Mesendoderm (in vitro differentiated cells): ENCODE measurements around the gene AGAP1.

Experiments
- DNase-seq: peaks from one replicate; pipeline ENCODE4 v3.0.0; 2013
- H2AK5ac ChIP-seq: 2 replicates; pipeline ENCODE4 v1.6.1; 2013; ENCODE audit warnings: low read length, inconsistent platforms
- H2BK120ac ChIP-seq: 2 replicates; pipeline ENCODE4 v1.6.1; 2013; ENCODE audit warnings: low read depth, mild to moderate bottlenecking, low read length, moderate library complexity, mixed read lengths
- H2BK15ac ChIP-seq: replicated peaks from 2 replicates; pipeline ENCODE4 v1.6.1; 2013; ENCODE audit warnings: low read depth, mild to moderate bottlenecking, moderate library complexity
- H2BK5ac ChIP-seq: 2 replicates; pipeline ENCODE4 v1.6.1; 2013; ENCODE audit warnings: low read length, inconsistent platforms
- H3K18ac ChIP-seq: 2 replicates; pipeline ENCODE4 v1.6.1; 2013; ENCODE audit warnings: mild to moderate bottlenecking, low read length, mixed read lengths
- H3K23ac ChIP-seq: one replicate; pipeline ENCODE4 v1.6.1; 2013; ENCODE audit warnings: low read length
- H3K27ac ChIP-seq: 2 replicates; pipeline ENCODE4 v1.5.1; 2013; ENCODE audit warnings: low read depth, mild to moderate bottlenecking, inconsistent platforms, low read length, moderate library complexity
- H3K27me3 ChIP-seq: 2 replicates; pipeline ENCODE4 v1.6.1; 2013; ENCODE audit warnings: low read length, control low read depth, mild to moderate bottlenecking, inconsistent platforms; ENCODE audit not compliant: insufficient read depth, poor library complexity
- H3K36me3 ChIP-seq: 2 replicates; pipeline ENCODE4 v1.6.1; 2013; ENCODE audit warnings: low read length, inconsistent platforms; ENCODE audit not compliant: control insufficient read depth, insufficient read depth
- H3K4ac ChIP-seq: one replicate; pipeline ENCODE4 v1.6.1; 2013; ENCODE audit warnings: low read depth, mild to moderate bottlenecking, low read length, moderate library complexity
- H3K4me1 ChIP-seq: 2 replicates; pipeline ENCODE4 v1.6.1; 2013; ENCODE audit warnings: low read depth, low read length, inconsistent platforms; ENCODE audit not compliant: control insufficient read depth
- H3K4me2 ChIP-seq: 2 replicates; pipeline ENCODE4 v1.6.1; 2013; ENCODE audit warnings: low read length
- H3K4me3 ChIP-seq: 2 replicates; pipeline ENCODE4 v1.5.1; 2013; ENCODE audit warnings: mild to moderate bottlenecking, low read length
- H3K56ac ChIP-seq: one replicate; pipeline ENCODE4 v1.6.1; 2013; ENCODE audit warnings: low read length
- H3K79me1 ChIP-seq: 2 replicates; pipeline ENCODE4 v1.6.1; 2013; ENCODE audit warnings: low read length, inconsistent platforms
- H3K79me2 ChIP-seq: 2 replicates; pipeline ENCODE4 v1.6.1; 2013; ENCODE audit warnings: mild to moderate bottlenecking, low read length; ENCODE audit not compliant: control insufficient read depth, insufficient read depth
- H3K9ac ChIP-seq: 2 replicates; pipeline ENCODE4 v1.6.1; 2013; ENCODE audit warnings: low read length, inconsistent platforms
- H4K5ac ChIP-seq: one replicate; pipeline ENCODE4 v1.6.1; 2013; ENCODE audit warnings: low read length
- H4K8ac ChIP-seq: one replicate; pipeline ENCODE4 v1.6.1; 2013; ENCODE audit warnings: low read depth, mild to moderate bottlenecking, control low read depth, low read length, moderate library complexity
- WGBS: extraction: QIAGEN DNeasy Blood & Tissue Kit; methylation state at CpG from one replicate; pipeline ENCODE4 v1.1.7; 2013; ENCODE audit warnings: low lambda C conversion rate, missing lambda C conversion rate; ENCODE audit not compliant: insufficient coverage; ENCODE audit errors: extremely low coverage; 5-methylcytosine and 5-hydroxymethylcytosine counted together

Gene AGAP1

DNA sequence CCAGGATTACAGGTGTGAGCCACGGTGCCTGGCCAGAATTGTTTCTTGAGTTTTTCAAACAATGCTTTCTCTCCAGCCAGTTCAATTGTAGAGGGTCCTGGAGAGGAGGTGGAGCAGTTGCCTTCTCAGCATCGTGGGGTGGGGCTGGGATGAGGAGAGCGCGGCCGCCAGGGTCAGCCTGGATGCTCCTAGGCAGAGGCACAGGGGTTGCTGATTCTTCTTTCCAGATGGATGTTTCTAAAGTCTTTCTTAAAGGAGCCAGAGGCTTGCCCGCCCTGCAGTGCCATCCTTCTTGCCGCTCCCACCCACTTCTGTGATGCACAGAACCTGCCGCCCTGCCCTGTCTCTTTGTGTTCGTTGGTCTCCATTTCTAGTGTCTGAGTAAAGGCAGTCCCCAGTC lies 61.1 kb downstream of the AGAP1 start:
- Histone ChIP-seq H4K8ac (no peak overlapping the region), H3K36me3 (no peaks in the 10 kb centered on the region), H4K5ac (no peak overlapping the region), H3K4me1 (no peaks in the 10 kb centered on the region), H3K79me1 (peaks cover 37% of the 10 kb centered on the region), H3K27me3 (no peaks in the 10 kb centered on the region), H3K4me3 (no peak overlapping the region), H2AK5ac (no peak overlapping the region), H3K27ac (no peak overlapping the region), H3K9ac (no peak overlapping the region), H3K18ac (no peak overlapping the region), H2BK5ac (no peak overlapping the region), H2BK120ac (no peak overlapping the region), H3K4me2 (no peak overlapping the region), H3K56ac (no peak overlapping the region), H3K23ac (no peak overlapping the region), H2BK15ac (no peak overlapping the region), H3K4ac (no peak overlapping the region), H3K79me2 (peaks cover 55% of the 10 kb centered on the region)
- WGBS: no CpG with 5 or more reads among the region's 9 CpGs
- no peak for DNase-seq

DNA sequence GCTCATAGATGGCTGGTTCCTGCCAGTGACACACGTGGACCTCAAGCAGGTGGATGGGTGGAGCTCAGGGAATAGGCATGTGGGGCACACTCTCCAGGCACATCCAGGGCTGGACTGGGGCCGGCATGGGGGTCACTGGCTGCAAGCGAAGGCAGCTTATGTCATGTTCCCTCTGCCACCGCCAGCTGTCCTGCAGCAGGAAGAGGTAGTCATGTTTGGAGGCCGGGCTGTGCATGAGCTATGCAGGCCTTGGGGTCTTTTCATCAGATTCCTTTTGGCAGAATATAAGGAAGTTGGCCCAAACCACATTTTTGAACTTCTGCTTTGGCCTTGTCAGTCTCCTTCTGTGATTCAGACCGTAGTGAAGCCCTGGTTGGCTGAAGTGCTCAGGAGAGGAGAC lies 61.5 kb downstream of the AGAP1 start:
- Histone ChIP-seq H4K5ac (no peak overlapping the region), H3K56ac (no peak overlapping the region), H2AK5ac (no peak overlapping the region), H3K4me1 (no peaks in the 10 kb centered on the region), H4K8ac (no peak overlapping the region), H3K36me3 (no peaks in the 10 kb centered on the region), H3K4me3 (no peak overlapping the region), H3K9ac (no peak overlapping the region), H3K23ac (no peak overlapping the region), H2BK15ac (no peak overlapping the region), H2BK5ac (no peak overlapping the region), H3K79me1 (peaks cover 36% of the 10 kb centered on the region), H3K4ac (no peak overlapping the region), H3K27ac (no peak overlapping the region), H2BK120ac (no peak overlapping the region), H3K4me2 (no peak overlapping the region), H3K79me2 (peaks cover 54% of the 10 kb centered on the region), H3K18ac (no peak overlapping the region), H3K27me3 (no peaks in the 10 kb centered on the region)
- DNase-seq: no peak
- no CpG with 5 or more reads among the region's 6 CpGs for WGBS

DNA sequence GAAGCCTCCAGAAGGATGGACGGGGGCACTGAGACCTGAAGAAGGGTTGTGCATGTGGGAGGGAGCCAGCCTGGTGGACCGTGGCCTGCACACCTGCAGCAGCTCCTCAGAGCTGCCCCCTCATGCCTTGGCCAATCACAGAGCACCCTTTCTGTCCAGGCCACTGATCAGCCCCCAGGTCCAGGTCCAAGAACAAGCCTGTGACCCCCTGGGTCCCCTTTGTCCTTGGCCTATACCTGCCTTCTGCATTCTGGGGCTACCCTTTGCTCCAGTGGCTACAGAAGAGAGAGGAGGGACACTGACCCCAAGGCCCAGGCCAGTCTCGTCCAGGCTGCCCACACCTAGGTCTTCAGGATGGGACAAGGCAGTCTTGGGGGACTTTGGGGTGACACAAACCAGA lies 62.2 kb downstream of the AGAP1 start:
- Histone ChIP-seq H3K27me3 (no peaks in the 10 kb centered on the region), H3K27ac (no peak overlapping the region), H3K18ac (no peak overlapping the region), H3K23ac (no peak overlapping the region), H3K9ac (no peak overlapping the region), H3K79me1 (peaks cover 41% of the 10 kb centered on the region), H4K5ac (no peak overlapping the region), H3K56ac (no peak overlapping the region), H3K36me3 (no peaks in the 10 kb centered on the region), H2BK120ac (no peak overlapping the region), H2AK5ac (no peak overlapping the region), H2BK5ac (no peak overlapping the region), H3K4me1 (no peaks in the 10 kb centered on the region), H4K8ac (no peak overlapping the region), H3K4ac (no peak overlapping the region), H3K4me2 (no peak overlapping the region), H3K4me3 (no peak overlapping the region), H2BK15ac (no peak overlapping the region), H3K79me2 (peaks cover 59% of the 10 kb centered on the region)
- no CpG with 5 or more reads among the region's 3 CpGs for WGBS
- no peak for DNase-seq

DNA sequence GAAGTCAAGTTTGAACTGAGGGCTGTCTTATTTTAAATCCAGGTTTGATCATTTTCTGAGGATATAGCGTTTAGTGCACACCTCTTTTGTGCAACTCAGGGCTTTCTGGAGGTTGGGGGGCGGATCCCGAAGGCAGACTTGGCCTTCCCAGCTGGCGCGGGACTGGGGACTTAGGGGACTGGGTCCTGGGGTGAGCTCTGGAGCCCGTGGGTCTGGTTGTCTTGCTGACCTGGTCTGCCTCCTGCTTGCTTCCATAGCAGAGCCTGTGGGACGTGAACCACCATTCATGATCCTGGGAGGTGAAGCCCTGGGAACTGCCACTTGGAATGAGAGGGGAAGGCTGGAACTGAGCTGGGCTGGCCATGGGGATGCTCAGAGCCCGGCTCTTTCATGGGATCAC lies 63.1 kb downstream of the AGAP1 start:
- Histone ChIP-seq H3K23ac (no peak overlapping the region), H3K4ac (no peak overlapping the region), H2AK5ac (no peak overlapping the region), H3K36me3 (no peaks in the 10 kb centered on the region), H3K4me1 (no peaks in the 10 kb centered on the region), H3K9ac (no peak overlapping the region), H3K4me2 (no peak overlapping the region), H3K79me1 (peaks cover 41% of the 10 kb centered on the region), H2BK5ac (no peak overlapping the region), H3K18ac (no peak overlapping the region), H2BK120ac (no peak overlapping the region), H2BK15ac (no peak overlapping the region), H3K27me3 (no peaks in the 10 kb centered on the region), H3K56ac (no peak overlapping the region), H4K8ac (no peak overlapping the region), H3K79me2 (peaks cover 62% of the 10 kb centered on the region), H3K27ac (no peak overlapping the region), H3K4me3 (no peak overlapping the region), H4K5ac (no peak overlapping the region)
- WGBS: no CpG with 5 or more reads among the region's 8 CpGs
- no peak for DNase-seq

- no CpG with 5 or more reads among the region's 9 CpGs for WGBS
- H3K9ac ChIP-seq: no peak overlapping the region
- no peak overlapping the region for H2BK5ac ChIP-seq
- H4K5ac ChIP-seq: no peak overlapping the region
- H3K4me2 ChIP-seq: no peak overlapping the region
- H3K23ac ChIP-seq: no peak overlapping the region
- H2BK120ac ChIP-seq: no peak overlapping the region
- H3K79me2 ChIP-seq: peaks cover 56% of the 10 kb centered on the region
- no peak overlapping the region for H3K18ac ChIP-seq
- no peak overlapping the region for H3K27ac ChIP-seq
- no peak overlapping the region for H3K4ac ChIP-seq
- H2AK5ac ChIP-seq: no peak overlapping the region
- H3K4me1 ChIP-seq: no peaks in the 10 kb centered on the region
- peaks cover 34% of the 10 kb centered on the region for H3K79me1 ChIP-seq
- no peak overlapping the region for H4K8ac ChIP-seq
- no peaks in the 10 kb centered on the region for H3K27me3 ChIP-seq
- no peak for DNase-seq
- no peak overlapping the region for H2BK15ac ChIP-seq
- no peaks in the 10 kb centered on the region for H3K36me3 ChIP-seq
- no peak overlapping the region for H3K4me3 ChIP-seq
- H3K56ac ChIP-seq: no peak overlapping the region
Measured at GRCh38 chr2:235557903-235558302, 64.1 kb downstream of the AGAP1 start.

DNA sequence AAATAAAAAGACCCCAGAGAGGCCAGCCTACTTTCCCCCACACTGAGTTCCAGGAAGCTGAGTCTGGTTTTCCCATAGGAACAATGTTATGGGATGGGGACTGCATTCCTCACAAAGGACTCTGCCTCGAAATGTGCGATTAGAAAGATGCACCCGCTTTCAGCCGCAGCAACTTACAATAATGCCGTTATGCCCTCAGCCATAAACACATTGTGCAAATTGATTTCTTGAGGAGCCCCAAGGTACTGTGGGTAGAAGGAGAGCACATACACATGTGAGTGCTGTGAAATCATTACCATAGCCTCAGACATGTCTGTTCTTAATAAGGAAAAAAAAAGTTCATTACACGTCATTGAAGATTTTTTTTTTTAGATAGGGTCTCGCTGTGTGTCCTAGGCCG lies 64.7 kb downstream of the AGAP1 start:
- no peak overlapping the region for H2BK15ac ChIP-seq
- no peak overlapping the region for H3K56ac ChIP-seq
- no peak overlapping the region for H3K4ac ChIP-seq
- H3K9ac ChIP-seq: no peak overlapping the region
- no peak overlapping the region for H3K23ac ChIP-seq
- H3K79me2 ChIP-seq: peaks cover 57% of the 10 kb centered on the region
- H4K5ac ChIP-seq: no peak overlapping the region
- no peak overlapping the region for H3K4me3 ChIP-seq
- no peak overlapping the region for H2BK120ac ChIP-seq
- peaks cover 4% of the 10 kb centered on the region for H3K4me1 ChIP-seq
- peaks cover 32% of the 10 kb centered on the region for H3K79me1 ChIP-seq
- DNase-seq: no peak
- H3K27ac ChIP-seq: no peak overlapping the region
- no peaks in the 10 kb centered on the region for H3K27me3 ChIP-seq
- no peak overlapping the region for H2AK5ac ChIP-seq
- H2BK5ac ChIP-seq: no peak overlapping the region
- no peak overlapping the region for H3K18ac ChIP-seq
- H3K4me2 ChIP-seq: no peak overlapping the region
- no peaks in the 10 kb centered on the region for H3K36me3 ChIP-seq
- WGBS: no CpG with 5 or more reads among the region's 8 CpGs
- no peak overlapping the region for H4K8ac ChIP-seq
